IPS-18c (cell line): ENCODE data around the gene NFIA.

Experiments
- H3K4me3 ChIP-seq: 2 replicates; pipeline ENCODE4 v1.7.0; 2013; ENCODE audit warnings: low read depth, mild to moderate bottlenecking, low read length, moderate library complexity; ENCODE audit not compliant: insufficient read depth
- H3K9me3 ChIP-seq: one replicate; pipeline ENCODE4 v1.6.1; 2013; ENCODE audit warnings: mild to moderate bottlenecking, low read length, moderate library complexity; ENCODE audit not compliant: control insufficient read depth, insufficient read depth

Gene NFIA

GRCh38 chr1:61445269-61445825 lies 363.0 kb downstream of the NFIA start:
- Histone ChIP-seq H3K9me3 (no peaks in the 10 kb centered on the region), H3K4me3 (no peak overlapping the region)

GRCh38 chr1:61446531-61446991 lies 364.2 kb downstream of the NFIA start:
- H3K4me3 ChIP-seq, result no peak overlapping the region
- no peaks in the 10 kb centered on the region for H3K9me3 ChIP-seq

- Histone ChIP-seq H3K9me3 (no peaks in the 10 kb centered on the region), H3K4me3 (no peak overlapping the region)
Observed at GRCh38 chr1:61447106-61447967, 365.0 kb downstream of the NFIA start.

GRCh38 chr1:61447968-61448430 lies 365.6 kb downstream of the NFIA start:
- H3K9me3 ChIP-seq, result no peaks in the 10 kb centered on the region
- no peak overlapping the region for H3K4me3 ChIP-seq

- Histone ChIP-seq H3K4me3 (no peak overlapping the region), H3K9me3 (no peaks in the 10 kb centered on the region)
Observed at GRCh38 chr1:61448914-61449313, 366.6 kb downstream of the NFIA start.

GRCh38 chr1:61449410-61449809 lies 367.0 kb downstream of the NFIA start:
- H3K9me3 ChIP-seq, result no peaks in the 10 kb centered on the region
- no peak overlapping the region for H3K4me3 ChIP-seq

- Histone ChIP-seq H3K9me3 (no peaks in the 10 kb centered on the region), H3K4me3 (no peak overlapping the region)
Observed at GRCh38 chr1:61450454-61450853, 368.1 kb downstream of the NFIA start.

- no peak overlapping the region for H3K4me3 ChIP-seq
Observed at GRCh38 chr1:61450872-61451571, 368.7 kb downstream of the NFIA start.

GRCh38 chr1:61451572-61451968 lies 369.2 kb downstream of the NFIA start:
- Histone ChIP-seq H3K4me3 (no peak overlapping the region), H3K9me3 (no peaks in the 10 kb centered on the region)

More at GRCh38 chr1:61450872-61451571, 368.7 kb downstream of the NFIA start:
- no peaks in the 10 kb centered on the region for H3K9me3 ChIP-seq

- Histone ChIP-seq H3K9me3 (no peaks in the 10 kb centered on the region), H3K4me3 (no peak overlapping the region)
Observed at GRCh38 chr1:61452176-61453035, 370.0 kb downstream of the NFIA start.

- H3K9me3 ChIP-seq, result no peaks in the 10 kb centered on the region
- no peak overlapping the region for H3K4me3 ChIP-seq
Observed at GRCh38 chr1:61453111-61453961, 371.0 kb downstream of the NFIA start.

GRCh38 chr1:61455400-61455799 lies 373.0 kb downstream of the NFIA start:
- H3K4me3 ChIP-seq, result no peak overlapping the region
- no peaks in the 10 kb centered on the region for H3K9me3 ChIP-seq

- H3K4me3 ChIP-seq, result no peak overlapping the region
- H3K9me3 ChIP-seq, result no peaks in the 10 kb centered on the region
Observed at GRCh38 chr1:61457526-61458040, 375.2 kb downstream of the NFIA start.

- Histone ChIP-seq H3K9me3 (no peaks in the 10 kb centered on the region), H3K4me3 (no peak overlapping the region)
Observed at GRCh38 chr1:61459345-61459744, 377.0 kb downstream of the NFIA start.

- H3K4me3 ChIP-seq, result no peak overlapping the region
- no peaks in the 10 kb centered on the region for H3K9me3 ChIP-seq
Observed at GRCh38 chr1:61460191-61460590, 377.8 kb downstream of the NFIA start.
